ENCODE data around the gene NEAT1. TPM values are rescaled to one million over a fixed set of nuclear protein-coding genes. Genes with fewer than 3 reads are reported as not detected.
A peak's percentile ranks its signal among the peaks of the same experiment; 100 is the strongest.

NEAT1 gene
- total and polyA plus RNA-seq, 9 of the 15 experiments (the other 6 are each of a cell fraction or from before 2014, with no cell fraction given), result 20.1 to 389 (median 62.8) TPM

GRCh38 chr11:65418681-65419459 is 3.7 kb upstream of the NEAT1 start (continued):
- TF ChIP-seq PKNOX1 (IDR thresholded peaks at IDR 0.05), result peak; percentile 63
- 0 out of 2 replicates have a peak, but pooled peaks have one; percentile 35 for TF ChIP-seq HLTF (IDR thresholded peaks at IDR 0.05)
- peak; percentile 90 for TF ChIP-seq RBFOX2 (IDR thresholded peaks at IDR 0.05; ENCODE audit: low read depth, low read length)
- TF ChIP-seq NFIC (IDR thresholded peaks at IDR 0.05), result peak; percentile 98
- TF ChIP-seq MAX (CRISPR knock-in tag; IDR thresholded peaks at IDR 0.05), result peak; percentile 84
- TF ChIP-seq POLR2H (tag; IDR thresholded peaks at IDR 0.05; ENCODE audit: low read depth), result no peak
- TF ChIP-seq, protein P1, sequence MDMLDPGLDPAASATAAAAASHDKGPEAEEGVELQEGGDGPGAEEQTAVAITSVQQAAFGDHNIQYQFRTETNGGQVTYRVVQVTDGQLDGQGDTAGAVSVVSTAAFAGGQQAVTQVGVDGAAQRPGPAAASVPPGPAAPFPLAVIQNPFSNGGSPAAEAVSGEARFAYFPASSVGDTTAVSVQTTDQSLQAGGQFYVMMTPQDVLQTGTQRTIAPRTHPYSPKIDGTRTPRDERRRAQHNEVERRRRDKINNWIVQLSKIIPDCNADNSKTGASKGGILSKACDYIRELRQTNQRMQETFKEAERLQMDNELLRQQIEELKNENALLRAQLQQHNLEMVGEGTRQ (CRISPR knock-in tag; IDR thresholded peaks at IDR 0.05), result peak; percentile 86
- TF ChIP-seq BRF1 (IDR thresholded peaks at IDR 0.05; ENCODE audit: borderline replicate concordance, extremely low read depth, insufficient read length), result no peak
- TF ChIP-seq CTBP1 (IDR thresholded peaks at IDR 0.05; ENCODE audit: borderline replicate concordance), result peak; percentile 80
- TF ChIP-seq SPI1 (IDR thresholded peaks at IDR 0.05; ENCODE audit: borderline replicate concordance, low read depth, low read length), result no peak
- TF ChIP-seq AFF4 (CRISPR knock-in tag; IDR thresholded peaks at IDR 0.05), result peak; percentile 85
- TF ChIP-seq COPS2 (conservative IDR thresholded peaks at IDR 0.05), result no peak
- TF ChIP-seq CEBPG (CRISPR knock-in tag; IDR thresholded peaks at IDR 0.05), result no peak
- no peak for TF ChIP-seq CEBPG (tag; conservative IDR thresholded peaks at IDR 0.05 in 1 of 2, IDR thresholded peaks at IDR 0.05 in 1 of 2)
- TF ChIP-seq ZFP30 (CRISPR knock-in tag; IDR thresholded peaks at IDR 0.05; ENCODE audit: borderline replicate concordance), result no peak
- TF ChIP-seq HOXB6 (CRISPR knock-in tag; IDR thresholded peaks at IDR 0.05; ENCODE audit: borderline replicate concordance), result no peak

Measured in K562 (cell line).